NCI-H1694 (cell line): ENCODE measurements around the gene HNF4A.

ENCODE experiments used
- DNase-seq: peaks from one replicate; lab custom pipeline; 2025; lab: John Stamatoyannopoulos, UW

Gene HNF4A

DNA sequence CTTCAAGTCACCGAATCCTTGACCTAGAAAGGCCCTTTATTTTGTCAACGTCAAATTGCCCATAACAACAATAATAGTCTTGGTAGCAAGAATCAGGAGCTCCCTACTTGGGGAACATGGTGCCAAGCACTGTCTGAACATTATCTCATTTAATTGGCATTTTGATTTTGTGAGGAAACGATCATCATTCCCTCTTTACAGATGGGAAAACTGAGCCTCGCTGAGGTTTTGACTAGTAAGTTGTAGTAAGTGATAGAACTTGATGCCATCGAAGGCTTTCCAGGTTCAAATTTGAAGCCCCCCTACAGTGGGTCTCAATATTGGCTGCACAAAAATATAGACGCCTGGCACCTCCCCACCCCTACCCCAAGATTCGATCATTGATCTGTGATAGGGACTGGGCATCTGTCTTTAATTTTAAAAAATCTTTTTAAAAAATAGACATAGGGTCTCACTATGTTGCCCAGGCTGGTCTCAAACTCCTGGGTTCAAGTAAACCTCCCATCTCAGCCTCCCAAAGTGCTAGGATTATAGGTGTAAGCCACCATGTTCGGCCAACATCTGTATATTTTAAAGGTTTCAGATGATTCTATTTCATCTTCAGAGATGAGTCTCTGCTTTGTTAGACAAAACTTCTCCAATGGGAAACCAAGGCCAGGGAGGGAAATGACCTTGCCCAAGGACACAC, 36.7 kb downstream of the HNF4A start:
- no peak for DNase-seq

DNA sequence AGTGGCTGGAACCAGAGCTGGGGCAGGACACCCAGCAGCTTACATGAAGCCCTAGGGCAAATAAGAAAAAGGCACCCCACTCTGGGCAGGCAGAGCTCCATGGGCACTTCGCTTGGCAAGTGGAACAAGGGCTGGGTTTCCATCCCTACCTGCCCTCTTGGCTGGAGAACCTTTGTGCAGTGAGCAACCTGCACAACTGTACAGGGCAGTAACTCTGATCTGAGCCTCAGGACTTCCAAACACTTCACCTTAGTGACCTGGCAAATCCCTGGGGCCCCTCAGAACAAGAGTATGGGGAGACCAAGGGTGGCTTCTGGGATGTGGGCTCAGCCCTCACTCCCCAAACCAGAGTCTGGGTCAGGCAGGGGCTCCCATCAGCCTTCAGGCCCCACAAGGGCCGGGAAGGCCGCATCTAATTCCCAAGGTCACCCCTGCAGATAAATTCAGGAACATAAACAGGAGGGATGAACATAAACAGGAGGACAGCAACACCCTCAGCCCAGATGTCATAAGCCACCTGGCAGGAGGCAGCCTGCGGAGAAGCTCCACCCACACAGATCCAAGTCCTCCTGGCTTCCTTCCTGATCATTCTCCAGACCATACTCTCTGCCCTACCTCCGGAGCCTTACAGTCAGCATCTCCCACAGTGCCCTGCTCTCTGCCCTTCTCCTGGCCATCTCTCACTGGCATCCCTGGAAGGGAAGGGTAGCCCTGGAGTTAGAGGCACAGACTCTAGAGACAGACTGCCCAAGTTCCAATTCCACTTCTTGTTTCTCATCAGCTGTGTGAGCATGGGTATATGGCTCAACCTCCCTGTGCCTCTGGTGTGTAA, 37.5 kb downstream of the HNF4A start:
- no peak for DNase-seq

DNA sequence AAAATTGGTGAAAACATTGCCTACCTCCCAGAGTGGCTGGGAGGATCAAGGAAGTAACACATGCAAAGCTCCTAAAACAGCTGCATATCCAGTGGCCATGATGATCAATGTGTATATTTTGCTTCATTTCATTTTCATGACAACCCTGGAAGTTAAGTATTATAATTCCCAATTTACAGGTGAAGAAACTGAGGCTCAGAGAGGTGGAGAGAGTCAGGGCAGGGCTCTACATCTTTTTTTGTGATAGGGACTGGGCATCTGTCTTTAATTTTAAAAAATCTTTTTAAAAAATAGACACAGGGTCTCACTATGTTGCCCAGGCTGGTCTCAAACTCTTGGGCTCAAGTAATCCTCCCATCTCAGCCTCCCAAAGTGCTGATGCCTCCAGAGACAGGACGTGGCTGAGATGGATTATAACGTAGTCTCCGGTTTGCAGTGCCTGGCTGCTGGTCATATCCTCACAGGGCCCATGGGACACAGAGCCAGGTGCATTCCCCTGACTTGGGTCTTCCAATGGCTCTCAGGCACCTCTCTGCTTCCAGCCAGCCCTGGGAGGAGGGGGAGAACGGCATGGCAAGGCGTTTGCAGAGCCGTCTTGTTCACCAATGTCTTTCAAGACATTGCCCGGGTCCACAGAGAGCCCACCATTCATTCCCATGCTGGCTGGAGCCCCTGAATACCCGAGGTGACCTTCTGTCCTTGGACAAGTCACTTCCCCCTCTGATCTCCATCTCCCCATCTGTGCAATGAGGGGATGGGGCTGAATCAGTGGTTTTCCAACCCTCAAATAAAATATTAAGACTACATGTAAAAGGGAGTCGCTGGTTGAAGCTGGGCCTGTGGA, 38.3 kb downstream of the HNF4A start:
- DNase-seq, result no peak

DNA sequence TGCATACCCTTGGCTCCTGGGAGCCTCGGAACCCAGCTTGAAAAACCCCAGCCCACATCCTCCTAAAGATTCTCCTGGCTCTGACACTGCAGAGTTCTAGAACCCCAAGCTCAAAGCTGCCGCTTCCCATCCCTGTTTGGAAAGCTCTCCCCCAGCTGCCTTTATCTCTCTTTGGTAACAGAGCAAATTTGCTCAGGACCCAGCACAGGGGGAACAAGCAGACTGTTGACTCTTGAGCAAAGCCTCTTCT, 38.9 kb downstream of the HNF4A start:
- no peak for DNase-seq

DNA sequence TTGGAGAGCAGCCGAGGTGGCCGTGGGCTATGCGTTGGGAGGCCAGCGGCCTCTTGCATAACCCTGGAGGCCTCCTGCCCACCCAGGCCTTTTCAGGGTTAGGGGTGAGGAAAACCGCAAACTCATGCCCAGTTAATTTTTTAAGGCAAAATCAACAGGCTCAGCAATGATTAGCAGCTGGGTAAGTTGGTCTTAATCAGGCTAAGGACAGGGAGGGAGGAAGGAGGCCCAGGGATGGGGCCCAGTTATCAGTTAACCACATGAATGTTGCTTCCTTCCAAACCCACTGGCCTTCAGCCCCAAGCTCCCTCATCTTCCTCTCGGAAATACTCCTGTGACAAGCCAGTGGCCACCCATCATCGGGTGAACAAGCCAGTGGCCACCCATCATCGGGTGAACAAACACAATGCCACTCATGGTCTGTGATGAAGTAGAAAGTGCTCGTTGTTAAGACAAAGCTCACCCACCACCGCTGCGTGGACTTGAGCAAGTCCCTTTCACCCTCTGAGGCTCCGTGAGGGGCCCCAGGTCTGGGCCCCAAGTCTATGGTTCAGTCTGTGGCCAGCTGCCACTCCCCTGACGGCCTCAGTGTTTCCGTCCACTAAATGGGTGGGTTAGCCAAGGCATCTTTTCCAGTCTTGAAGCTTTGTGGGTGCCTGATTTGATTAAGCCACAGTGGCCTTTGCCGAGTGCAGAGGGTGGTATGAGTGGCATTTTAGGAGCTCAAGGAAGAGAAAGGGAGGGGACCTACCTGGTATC, 39.4 kb downstream of the HNF4A start:
- no peak for DNase-seq

DNA sequence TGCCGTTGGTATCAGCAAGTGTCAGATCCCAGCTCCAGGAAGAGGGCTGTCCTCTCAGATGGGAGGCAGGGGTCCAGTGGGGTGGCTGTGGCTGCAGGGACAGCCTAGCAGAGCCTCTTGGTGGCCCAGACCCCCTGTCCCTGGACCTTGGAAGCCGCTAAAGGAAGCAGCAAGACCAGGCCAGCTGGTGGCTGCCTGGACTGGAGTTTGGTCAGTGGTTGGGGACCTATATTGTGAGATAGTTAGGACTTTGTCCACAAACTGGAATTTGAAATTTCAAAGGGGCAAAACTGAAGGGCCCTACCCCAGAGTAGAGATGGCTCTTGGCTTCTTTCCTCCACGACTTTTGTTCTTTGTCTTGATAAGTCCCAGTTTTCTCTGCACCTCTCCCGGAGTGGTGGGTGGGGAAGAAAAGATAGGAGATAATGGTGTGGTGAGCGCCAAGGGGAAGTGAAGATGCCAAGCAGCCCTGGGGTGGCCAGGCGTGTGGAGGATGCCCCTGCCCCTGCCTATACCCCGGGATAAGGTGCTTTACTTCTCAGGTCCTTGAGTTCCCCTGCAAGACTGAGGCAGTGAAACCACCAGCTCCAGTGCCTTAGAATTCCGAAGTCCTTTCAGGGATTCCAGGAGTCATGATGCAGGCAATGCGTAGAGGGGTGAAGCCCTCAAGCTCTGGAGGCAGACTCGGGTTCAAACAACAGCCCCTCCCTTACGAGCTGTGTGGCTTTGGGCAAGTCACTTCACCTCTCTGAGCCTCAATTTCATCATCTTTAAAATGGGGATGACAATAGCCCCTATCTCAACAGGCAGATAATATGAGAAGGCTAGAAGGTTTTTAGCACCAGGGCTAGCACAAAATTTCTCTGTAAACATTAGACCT, 40.2 kb downstream of the HNF4A start:
- no peak for DNase-seq

DNA sequence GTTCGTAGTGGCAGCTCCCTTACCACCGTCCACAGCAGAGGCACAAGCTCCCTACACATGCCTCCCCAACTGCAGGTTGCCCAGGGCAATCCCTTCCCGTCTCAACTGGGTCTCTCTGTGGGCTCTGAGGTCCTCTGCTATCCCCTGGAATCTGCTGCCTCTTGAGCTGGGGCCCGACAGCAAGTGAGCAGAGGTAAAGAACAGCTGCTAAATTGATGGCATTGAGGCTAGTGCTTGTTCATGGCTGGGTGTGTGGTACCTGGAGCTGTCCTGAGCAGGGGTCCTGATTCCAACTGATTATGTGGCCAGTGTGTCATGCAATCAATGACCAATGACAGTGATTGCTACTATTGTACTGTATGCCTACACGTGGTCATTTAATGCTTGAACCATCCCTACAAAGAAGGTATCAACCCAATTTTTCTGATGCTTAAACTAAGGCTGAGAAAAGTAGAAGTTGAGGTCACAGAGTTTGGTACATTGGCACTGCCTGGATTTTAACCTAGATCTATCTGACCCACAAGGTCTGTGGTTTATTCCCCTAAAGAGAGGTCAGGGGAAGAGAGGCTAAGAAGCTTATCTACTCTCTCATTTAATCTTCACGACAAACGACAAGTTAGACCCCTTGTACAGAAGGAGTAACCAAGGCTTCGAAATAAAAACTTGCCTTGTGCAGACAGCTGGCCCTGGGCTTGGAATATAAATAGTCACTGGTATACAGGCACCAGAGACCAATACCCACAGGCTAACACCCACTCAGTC, 41.1 kb downstream of the HNF4A start:
- DNase-seq, result no peak

DNA sequence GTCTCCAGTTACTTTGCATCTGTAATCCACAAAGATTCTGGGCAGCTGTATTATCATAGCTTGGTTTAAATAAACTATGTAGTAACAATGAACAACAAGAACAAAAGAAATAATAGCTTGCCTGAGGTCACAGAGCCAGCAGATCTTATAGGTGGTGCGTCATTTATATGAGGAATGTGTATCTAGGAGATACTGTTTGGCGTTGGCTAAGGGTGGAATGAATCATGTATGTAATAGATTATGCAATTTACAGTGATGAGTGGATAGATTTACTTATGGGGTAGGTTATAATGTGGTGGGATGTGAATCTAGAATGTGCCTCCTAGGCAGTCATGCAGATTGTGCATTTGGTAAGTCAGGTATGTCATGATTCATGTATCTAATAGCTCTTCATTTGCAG, 42.8 kb downstream of the HNF4A start:
- DNase-seq, result no peak

DNA sequence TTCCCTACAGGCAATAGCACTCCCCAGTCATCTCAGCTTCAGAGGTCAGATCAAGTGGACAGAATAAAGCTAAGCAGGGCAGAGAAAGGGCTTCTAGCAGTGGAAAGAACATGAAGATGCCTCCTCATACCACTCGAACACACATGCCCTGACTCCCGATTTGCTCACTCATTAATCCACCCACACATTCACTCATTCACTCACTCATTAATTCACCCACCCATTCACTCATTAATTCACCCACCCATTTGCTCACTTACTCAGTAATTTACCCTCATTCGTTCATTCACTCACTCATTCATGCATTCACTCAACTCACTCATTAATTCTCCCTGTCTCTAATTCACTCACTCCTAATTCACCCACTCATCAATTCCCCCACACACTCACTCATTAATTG, 43.9 kb downstream of the HNF4A start:
- DNase-seq, result no peak

DNA sequence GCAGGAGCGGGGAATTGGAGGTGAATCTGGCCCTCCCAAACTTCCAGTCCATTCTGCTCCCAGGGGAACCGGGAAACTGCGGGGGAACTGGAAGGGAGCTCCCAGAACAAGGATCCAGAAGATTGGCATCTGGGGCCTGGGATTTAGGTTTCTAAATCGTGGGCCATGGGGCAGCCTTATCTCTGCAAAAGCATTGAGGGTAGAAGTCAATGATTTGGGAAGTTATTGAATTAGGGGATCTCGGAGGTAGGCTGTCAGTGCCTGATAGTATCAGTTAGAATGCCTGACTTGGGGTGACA, 45.1 kb downstream of the HNF4A start:
- DNase-seq, result no peak

DNA sequence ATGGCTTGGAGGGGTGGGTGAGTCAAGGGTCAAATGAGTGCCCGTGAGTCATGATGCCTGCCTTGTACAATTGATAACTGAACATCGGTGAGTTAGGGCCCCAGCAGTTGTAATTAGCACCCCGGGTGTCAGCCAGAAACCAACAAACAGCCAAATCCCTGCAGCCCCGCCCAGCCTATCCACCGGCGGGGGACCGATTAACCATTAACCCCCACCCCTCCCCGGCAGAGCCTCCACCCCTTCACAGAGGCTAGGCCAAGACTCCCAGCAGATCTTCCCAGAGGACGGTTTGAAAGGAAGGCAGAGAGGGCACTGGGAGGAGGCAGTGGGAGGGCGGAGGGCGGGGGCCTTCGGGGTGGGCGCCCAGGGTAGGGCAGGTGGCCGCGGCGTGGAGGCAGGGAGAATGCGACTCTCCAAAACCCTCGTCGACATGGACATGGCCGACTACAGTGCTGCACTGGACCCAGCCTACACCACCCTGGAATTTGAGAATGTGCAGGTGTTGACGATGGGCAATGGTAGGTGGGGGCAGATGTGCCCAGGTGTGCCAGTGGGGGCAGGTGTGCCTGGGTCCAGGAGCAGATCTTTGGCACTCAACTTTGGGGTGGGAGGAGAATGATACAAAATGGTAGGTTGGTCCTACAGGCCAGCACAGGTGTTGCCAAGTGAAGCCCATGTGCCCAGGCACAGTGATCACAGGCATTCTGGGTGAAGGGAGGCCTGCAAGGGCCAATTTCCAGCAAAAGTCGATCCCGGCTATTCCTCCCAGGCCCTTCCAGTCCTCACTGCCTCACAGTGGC, 45.7 kb downstream of the HNF4A start:
- no peak for DNase-seq

DNA sequence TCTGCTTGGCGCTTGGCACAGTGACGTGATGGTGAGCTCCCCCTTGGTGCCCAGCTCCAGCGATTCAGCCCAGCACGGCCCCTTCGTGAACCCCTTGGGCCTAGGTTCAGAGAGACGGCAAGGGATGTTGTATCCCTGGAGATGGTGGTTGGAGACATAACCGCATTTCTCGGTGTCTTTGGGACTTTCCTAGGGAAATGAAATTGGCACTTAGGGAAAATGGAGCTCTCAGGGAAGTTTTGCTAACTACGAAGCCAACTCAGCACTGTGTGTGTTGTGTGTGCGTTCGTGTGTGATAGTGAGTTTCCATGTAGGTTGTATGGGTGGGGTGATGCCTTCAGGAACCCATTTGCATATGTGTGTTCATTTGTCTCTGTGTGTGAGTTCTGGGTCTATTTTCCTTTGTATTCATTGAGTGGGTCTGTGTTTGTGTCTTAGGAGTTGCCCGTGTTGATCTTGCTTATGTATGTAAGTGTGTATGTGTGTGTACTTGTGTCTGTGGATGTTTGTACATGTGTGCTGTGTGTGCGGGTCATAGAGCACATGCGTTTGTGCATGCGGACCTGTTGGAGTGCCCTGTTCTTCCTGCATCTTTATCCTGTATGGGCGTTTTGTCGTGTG, 46.4 kb downstream of the HNF4A start:
- DNase-seq, result no peak

DNA sequence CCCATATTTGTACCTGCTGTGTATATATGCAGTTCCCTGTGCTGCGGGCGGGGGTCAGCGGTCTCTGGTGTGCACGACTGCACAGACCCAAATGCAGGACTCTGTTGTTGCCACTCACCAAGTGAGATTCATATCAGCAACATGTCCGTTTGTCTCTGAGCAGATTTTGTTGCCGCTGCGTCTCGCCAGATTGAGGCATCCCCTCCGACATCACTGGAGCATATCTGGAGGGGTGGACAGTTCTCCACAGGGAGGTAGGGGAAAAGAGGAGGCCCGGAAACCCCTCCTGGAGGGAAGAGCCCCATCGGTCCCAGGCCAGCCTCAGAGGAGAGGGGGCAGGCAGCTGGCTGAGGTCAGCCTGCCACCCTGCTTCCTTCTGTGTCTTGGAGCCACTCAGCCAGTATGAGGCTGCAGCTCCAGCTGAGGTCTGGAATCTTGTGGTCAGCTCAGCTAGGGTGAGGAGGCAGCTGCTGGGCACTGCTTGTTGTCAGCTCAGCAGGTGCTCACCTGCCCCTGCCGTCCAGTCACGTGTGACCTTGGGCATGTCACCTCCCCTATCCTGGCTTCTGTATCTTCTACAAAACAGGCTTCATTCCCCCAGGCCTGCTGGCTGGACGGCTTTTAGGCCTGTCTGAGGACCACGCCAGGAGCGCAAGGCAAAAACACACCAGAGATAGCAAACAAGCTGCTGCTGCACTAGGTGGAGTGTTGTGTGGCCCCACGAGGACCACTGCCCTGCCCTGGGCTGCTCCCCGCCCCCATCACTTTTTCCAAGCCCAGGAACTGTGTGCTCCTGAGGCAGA, 47.1 kb downstream of the HNF4A start:
- no peak for DNase-seq

DNA sequence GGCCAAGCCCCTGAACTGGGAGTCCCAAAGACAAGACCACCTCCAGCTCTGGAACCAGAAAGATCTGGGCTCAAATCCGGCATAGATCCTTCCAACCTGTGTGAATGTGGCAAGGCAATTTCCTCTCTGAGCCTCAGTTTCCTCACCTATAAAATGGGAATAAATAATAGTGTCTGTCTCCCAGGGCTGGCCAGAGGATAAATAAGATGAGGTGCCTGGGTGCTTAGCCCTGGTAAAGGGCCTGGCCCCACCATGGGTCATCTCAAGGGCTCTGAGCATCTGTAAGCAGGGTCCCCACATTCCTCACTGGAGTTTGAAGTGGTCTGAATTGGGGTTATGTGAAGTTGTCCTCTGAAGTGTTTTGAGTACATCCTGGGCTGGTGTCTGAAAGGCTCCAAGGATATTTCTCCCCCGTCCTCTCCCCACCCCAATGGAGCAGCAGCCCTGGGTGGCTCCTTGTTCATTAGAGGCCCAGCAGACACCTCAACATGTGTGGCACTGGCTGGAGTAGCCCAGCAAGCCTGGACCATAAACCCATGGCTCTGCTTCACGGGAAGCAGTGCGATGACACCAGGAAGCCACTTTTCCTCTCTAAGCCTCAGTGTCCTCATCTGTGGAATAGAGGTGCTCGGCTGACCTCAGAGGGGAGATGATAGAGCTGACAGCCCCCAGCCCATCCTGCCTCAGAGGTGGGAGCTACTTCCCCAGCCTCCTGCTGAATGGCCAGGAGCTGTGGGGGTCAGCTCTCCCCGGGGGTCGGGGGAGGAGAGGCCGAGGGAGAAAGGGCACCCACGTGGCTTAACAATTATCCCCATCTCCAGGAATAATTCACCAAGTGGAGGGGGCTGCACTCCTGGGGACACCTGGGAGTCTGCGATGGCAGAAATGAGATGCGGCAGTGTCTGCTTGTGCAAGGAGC, 48.0 kb downstream of the HNF4A start:
- no peak for DNase-seq

DNA sequence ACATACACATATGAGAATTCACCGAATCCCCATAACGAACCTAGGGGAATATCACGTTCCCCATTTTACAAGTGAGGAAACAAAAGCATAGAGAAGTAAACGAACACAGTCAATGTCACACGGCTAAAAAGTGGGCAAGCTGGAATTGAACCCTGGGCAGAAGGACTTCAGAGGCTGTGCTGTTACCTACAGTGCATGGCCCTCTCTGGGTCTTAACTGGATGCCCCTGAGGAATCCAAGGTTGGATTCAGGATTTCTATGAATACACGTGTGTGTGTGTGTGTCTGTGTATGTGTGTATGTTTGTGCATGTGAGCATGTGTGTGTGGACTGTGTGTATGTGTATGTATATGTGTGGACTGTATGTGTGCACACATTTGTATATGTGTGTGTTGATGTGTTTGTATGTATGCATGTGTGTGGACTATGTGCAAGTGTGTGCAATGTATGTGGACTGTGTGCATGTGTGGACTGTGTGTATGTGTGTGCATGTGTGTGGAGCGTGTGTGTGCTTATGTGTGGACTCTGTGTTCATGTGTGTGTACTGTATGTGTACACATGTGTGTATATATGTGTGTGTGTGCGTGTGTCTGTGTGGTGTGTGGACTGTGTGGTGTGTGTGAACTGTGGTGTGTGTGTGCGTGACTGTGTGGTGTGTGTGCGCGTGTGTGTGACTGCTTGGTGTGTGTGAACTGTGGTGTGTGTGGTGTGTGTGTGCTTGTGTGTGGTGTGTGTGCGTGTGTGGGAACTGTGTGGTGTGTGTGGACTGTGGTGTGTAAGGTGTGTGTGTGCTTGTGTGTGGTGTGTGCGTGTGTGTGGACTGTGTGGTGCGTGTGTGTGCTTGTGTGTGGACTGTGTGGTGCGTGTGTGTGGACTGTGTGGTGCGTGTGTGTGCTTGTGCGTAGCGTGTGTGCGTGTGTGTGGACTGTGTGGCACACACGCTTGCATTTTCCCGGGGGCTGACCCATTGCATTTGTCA, 49.0 kb downstream of the HNF4A start:
- no peak for DNase-seq

DNA sequence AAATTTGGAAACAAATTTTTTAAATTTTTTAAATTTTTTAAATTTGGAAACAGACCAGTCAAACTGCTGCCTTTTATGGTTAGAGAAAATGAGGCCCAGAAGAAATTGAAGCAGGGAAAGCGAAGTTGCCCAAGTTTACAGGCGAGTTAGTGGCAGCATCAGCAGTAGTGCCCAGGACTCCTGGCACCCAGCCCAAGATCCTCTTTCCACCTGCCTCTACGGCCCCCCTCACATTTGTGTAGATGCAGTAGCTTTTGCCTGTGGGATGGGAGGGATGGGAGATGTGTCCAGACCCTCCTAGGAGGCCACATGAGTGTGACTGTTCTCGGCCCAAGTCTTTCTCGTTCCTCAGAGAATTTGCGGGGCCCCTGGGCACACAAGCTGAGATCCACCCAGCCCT, 49.8 kb downstream of the HNF4A start:
- DNase-seq, result no peak
